GM12878 (cell line): Measurements from ENCODE around the gene CD276. TPM values are rescaled to one million over a fixed set of nuclear protein-coding genes. Genes with fewer than 3 reads are reported as not detected.

ENCODE experiments used
- BACH1 ChIP-seq: fragments of 450-650 bp; IDR thresholded peaks from 2 replicates; pipeline ENCODE4 v1.6.1; 2017; ENCODE audit warnings: mild to moderate bottlenecking, borderline replicate concordance
- BCL11A ChIP-seq: IDR thresholded peaks from 2 replicates; pipeline ENCODE4 v1.6.1; 2011; ENCODE audit warnings: low read depth, low read length
- CTCF ChIP-seq, 3 experiments: IDR thresholded peaks in 2 of 3; conservative IDR thresholded peaks in 1 of 3; 2 replicates each; pipeline ENCODE4 v1.5.1; 2011; ENCODE audit warnings: low read depth in 3 of 3, low read length in 3 of 3, mild to moderate bottlenecking in 3 of 3, control low read depth in 2 of 3, moderate library complexity in 2 of 3, inconsistent platforms in 1 of 3, mixed read lengths in 1 of 3; ENCODE audit not compliant: control insufficient read depth in 2 of 3, insufficient read depth in 1 of 3; ENCODE audit errors: extremely low read depth in 1 of 3
- CUX1 ChIP-seq: IDR thresholded peaks from 2 replicates; pipeline ENCODE4 v1.6.1; 2012; ENCODE audit warnings: improper control_type of control experiment, low read depth, low read length; ENCODE audit not compliant: insufficient replicate concordance
- GABPA ChIP-seq: IDR thresholded peaks from 2 replicates; pipeline ENCODE4 v1.6.1; 2014; ENCODE audit warnings: antibody characterized with exemption, low read depth, mild to moderate bottlenecking, inconsistent platforms
- GATAD2B ChIP-seq: fragments of 450-650 bp; conservative IDR thresholded peaks from 2 replicates; pipeline ENCODE4 v1.6.1; 2017; ENCODE audit warnings: low read depth, mild to moderate bottlenecking, moderate library complexity
- HCFC1 ChIP-seq: fragments of 150-350 bp; IDR thresholded peaks from 2 replicates; pipeline ENCODE4 v1.6.1; 2014; ENCODE audit warnings: low read length
- IRF4 ChIP-seq: IDR thresholded peaks from 2 replicates; pipeline ENCODE4 v1.6.1; 2011; ENCODE audit warnings: low read depth, low read length
- IRF5 ChIP-seq: fragments of 450-650 bp; IDR thresholded peaks from 2 replicates; pipeline ENCODE4 v1.6.1; 2017; ENCODE audit warnings: borderline replicate concordance
- KDM1A ChIP-seq: fragments of 200-600 bp; sonication (generic); IDR thresholded peaks from 2 replicates; pipeline ENCODE4 v1.6.1; 2016; ENCODE audit warnings: borderline replicate concordance
- MEF2B ChIP-seq: fragments of 450-650 bp; IDR thresholded peaks from 2 replicates; pipeline ENCODE4 v1.6.1; 2018; ENCODE audit warnings: mild to moderate bottlenecking, moderate library complexity; ENCODE audit not compliant: partially characterized antibody, poor library complexity, severe bottlenecking
- MLLT1 ChIP-seq: fragments of 450-650 bp; IDR thresholded peaks from 2 replicates; pipeline ENCODE4 v1.6.1; 2016; ENCODE audit warnings: mild to moderate bottlenecking
- PML ChIP-seq: IDR thresholded peaks from 2 replicates; pipeline ENCODE4 v1.6.1; 2012; ENCODE audit warnings: low read length, inconsistent platforms
- RFX5 ChIP-seq: IDR thresholded peaks from 2 replicates; pipeline ENCODE4 v1.6.1; 2011; ENCODE audit warnings: low read depth, low read length, improper control_type of control experiment
- SREBF1 ChIP-seq: IDR thresholded peaks from 2 replicates; pipeline ENCODE4 v1.6.1; 2012; ENCODE audit warnings: mild to moderate bottlenecking, low read length
- SRF ChIP-seq, 2 experiments: IDR thresholded peaks; 2 replicates each; pipeline ENCODE4 v1.6.1; 2011; ENCODE audit warnings: low read depth in 2 of 2, low read length in 2 of 2, mild to moderate bottlenecking in 1 of 2, moderate library complexity in 1 of 2
- USF1 ChIP-seq: IDR thresholded peaks from 2 replicates; pipeline ENCODE4 v1.6.1; 2011; ENCODE audit warnings: borderline replicate concordance, low read depth, mild to moderate bottlenecking, moderate library complexity, mixed read lengths, low read length; ENCODE audit not compliant: insufficient read depth; ENCODE audit errors: extremely low read length
- ZBTB33 ChIP-seq: fragments of 450-650 bp; IDR thresholded peaks from 2 replicates; pipeline ENCODE4 v1.6.1; 2017; ENCODE audit warnings: mild to moderate bottlenecking
- polyA plus RNA-seq, 11 experiments: library from polyadenylated mRNA; depleted of rRNA in 4 of 11; unstranded in 6 of 11; stranded (reverse) in 5 of 11; fragments of >200 nt; fragmentation: Nextera tagmentation in 4 of 11; fragmentation: Illumina TruSeq in 1 of 11; extraction: Ambion mirVana in 4 of 11; extraction: Trizol in 1 of 11; gene quantifications; 1 replicate in 1 of 11; 2 replicates in 10 of 11; pipeline versions ENCODE4 v1.2.1 to v1.2.3, GENCODE V29; 2011 to 2016; ENCODE audit warnings: inconsistent platforms in 2 of 11, missing spikeins in 2 of 11, low read depth in 1 of 11
- total RNA-seq, 4 experiments: library from RNA; depleted of rRNA in 3 of 4; stranded (reverse); fragments of >200 nt in 3 of 4; fragmentation: Illumina TruSeq in 1 of 4; extraction: Trizol in 1 of 4; gene quantifications; 2 replicates each; pipeline versions ENCODE4 v1.2.1 to v1.2.3, GENCODE V29; 2013 to 2021

Gene CD276
- total and polyA plus RNA-seq, 10 of the 15 experiments (the other 5 are each of a cell fraction or from before 2014, with no cell fraction given) = 0.11 to 3.0 (median 1.2) TPM

- TF ChIP-seq IRF4 (no peak), PML (no peak), BCL11A (peak; percentile 47; the same call in 1 of the 2 replicates), BACH1 (no peak), HCFC1 (no peak), CTCF (IDR thresholded peaks at IDR 0.05 in 2 of 3, conservative IDR thresholded peaks at IDR 0.05 in 1 of 3; ENCODE audit: control insufficient read depth in 2 of 3, extremely low read depth in 1 of 3, insufficient read depth in 1 of 3, low read depth in 3 of 3, low read length in 3 of 3) (no peak), ZBTB33 (no peak), USF1 (no peak), SRF (IDR thresholded peaks at IDR 0.05; ENCODE audit: low read depth in 2 of 2, low read length in 2 of 2) (peak; percentile 89 to 94), MLLT1 (0 out of 2 replicates have a peak, but pooled peaks have one; percentile 33), CUX1 (no peak), GATAD2B (no peak), GABPA (peak; percentile 60), IRF5 (no peak), MEF2B (no peak), RFX5 (no peak), KDM1A (no peak), SREBF1 (no peak)
Measured at GRCh38 chr15:73697033-73697467, 12.9 kb downstream of the CD276 start (continued).
